OCI-LY7 (cell line): ENCODE data around the gene EMP1.

Experiments
- CTCF ChIP-seq: fragments of 200-600 bp; sonication (generic); conservative IDR thresholded peaks from 2 replicates; pipeline ENCODE4 v1.5.1; 2014; ENCODE audit warnings: mild to moderate bottlenecking, antibody characterized with exemption, low read length, moderate library complexity, mixed read lengths
- EZH2phosphoT487 ChIP-seq: fragments of 200-600 bp; sonication (generic); IDR thresholded peaks from 2 replicates; pipeline ENCODE4 v1.6.1; 2018; ENCODE audit warnings: low read depth, borderline replicate concordance, mild to moderate bottlenecking, mixed run types, antibody characterized with exemption, low read length, moderate library complexity, mixed read lengths

GRCh38 chr12:13199592-13199991 lies 3.1 kb downstream of the EMP1 start:
- TF ChIP-seq CTCF (no peak), EZH2phosphoT487 (no peak)
